Fibroblast of gingiva (primary cell): ENCODE results near the gene C16orf87.
A peak's percentile ranks its signal among the peaks of the same experiment; 100 is the strongest.
"Not testable (repeated sequence)": the region's sequence is repeated elsewhere in the genome, so short reads cannot be mapped to it uniquely, and the experiment has no call there.

Source experiments
- DNase-seq: peaks from one replicate; pipeline ENCODE4 v3.0.0-alpha.2; 2011; ENCODE audit warnings: low read depth

C16orf87 gene, protein sequence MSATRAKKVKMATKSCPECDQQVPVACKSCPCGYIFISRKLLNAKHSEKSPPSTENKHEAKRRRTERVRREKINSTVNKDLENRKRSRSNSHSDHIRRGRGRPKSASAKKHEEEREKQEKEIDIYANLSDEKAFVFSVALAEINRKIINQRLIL

DNA sequence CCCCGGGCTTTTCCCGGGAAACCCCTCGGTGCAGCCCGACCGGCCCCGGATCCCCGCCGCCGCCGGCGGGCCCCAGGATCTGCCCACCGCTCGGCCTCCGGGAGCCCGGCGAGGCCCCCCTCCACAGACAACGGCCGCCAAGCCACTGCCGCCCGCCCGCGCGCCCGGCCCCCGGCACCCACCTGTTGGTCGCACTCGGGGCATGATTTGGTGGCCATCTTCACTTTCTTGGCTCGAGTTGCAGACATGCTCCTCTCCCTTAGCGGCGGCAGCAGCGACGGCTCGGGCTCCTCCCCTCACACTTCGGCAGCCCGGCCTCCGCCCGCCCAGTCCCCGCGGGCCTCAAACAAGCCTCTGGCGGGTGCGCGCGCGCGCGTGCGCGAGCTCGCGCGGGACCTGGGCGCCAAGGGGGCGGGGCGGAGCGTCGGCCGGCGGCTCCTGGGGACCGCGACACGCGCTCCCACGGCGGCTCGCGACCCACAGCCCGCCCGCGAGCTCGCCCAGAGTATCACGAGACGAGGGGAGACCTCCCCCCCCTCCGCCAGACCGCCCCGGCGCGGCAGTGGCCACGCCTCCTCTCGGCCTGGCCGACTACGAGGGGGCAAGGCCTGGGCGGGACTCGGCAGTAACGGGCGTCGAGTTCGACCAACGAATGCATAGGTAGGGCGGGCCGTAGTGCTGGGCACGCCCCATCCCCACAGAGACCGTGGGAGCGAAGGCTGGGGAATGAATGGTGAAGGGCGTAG is at the start of gene C16orf87:
TSS of gene C16orf87 (minus strand) at position 279 of the 746 bp plus-strand sequence. CDS start at position 248, 31 bp downstream.
- DNase-seq: peak; percentile 91

DNA sequence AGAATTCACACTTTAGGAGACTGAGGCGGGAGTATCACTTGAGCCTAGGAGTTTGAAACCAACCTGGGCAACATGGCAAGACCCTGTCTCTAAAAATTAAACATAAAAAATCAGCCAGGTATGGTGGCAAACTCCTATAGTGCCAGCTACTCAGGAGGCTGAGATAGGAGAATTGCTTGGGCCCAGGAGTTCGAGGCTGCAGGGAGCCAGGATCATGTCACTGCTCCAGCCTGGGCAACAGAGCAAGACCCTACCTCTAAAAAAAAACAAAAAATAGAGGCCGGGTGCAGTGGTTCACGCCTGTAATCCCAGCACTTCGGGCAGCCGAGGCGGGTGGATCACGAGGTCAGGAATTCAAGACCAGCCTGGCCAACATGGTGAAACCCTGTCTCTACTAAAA is 44.3 kb upstream of the C16orf87 start:
- no peak for DNase-seq

DNA sequence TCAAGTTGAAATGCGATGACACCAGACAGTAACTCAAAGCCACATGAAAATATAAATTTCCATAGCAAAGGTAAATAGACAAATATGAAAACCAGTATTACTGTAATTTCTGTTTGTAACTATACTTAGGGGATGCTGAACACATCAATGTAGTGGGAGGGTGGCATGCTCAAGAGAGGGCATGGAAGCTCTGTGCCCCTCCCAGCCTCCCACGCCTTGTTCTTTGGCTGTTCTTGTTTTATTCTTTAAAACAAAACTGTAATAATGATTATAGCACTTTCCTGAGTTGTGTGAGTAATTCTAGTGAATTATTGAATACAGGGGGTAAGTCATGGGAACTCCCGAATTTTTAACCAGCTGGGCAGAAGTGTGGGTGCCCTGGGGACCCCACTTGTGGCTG is 42.2 kb upstream of the C16orf87 start:
- DNase-seq: no peak

DNA sequence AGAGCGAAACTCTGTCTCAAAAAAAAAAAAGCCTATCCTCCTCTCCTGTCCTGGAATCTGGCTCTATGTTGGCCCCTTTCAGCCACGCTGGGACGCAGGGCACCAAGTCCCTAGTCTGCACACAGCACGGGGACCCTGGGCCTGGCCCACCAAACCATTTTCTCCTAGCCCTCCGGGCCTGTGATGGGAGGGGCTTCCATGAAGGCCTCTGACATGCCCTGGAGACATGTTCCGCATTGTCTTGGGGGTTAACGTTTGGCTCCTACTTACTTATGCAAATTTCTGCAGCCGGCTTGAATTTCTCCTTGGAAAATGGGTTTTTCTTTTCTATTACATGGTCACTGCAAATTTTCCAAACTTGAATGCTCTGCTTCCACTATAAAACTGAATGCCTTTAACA is 40.6 kb upstream of the C16orf87 start:
- DNase-seq: no peak

DNA sequence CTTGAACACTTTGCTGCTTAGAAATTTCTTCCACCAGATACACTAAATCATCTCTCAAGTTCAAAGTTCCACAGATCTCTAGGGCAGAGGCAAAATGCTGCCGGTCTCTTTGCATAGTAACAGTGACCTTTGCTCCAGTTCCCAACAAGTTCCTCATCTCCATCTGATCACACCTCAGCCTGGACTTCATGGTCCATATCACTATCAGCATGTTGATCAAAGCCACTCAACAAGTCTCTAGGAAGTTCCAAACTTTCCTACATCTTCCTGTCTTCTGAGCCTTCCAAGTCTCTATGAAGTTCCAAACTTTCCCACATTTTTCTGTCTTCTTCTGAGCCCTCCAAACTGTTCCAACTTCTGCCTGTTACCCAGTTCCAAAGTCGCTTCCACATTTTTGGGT is 37.9 kb upstream of the C16orf87 start:
- not testable (repeated sequence) for DNase-seq

DNA sequence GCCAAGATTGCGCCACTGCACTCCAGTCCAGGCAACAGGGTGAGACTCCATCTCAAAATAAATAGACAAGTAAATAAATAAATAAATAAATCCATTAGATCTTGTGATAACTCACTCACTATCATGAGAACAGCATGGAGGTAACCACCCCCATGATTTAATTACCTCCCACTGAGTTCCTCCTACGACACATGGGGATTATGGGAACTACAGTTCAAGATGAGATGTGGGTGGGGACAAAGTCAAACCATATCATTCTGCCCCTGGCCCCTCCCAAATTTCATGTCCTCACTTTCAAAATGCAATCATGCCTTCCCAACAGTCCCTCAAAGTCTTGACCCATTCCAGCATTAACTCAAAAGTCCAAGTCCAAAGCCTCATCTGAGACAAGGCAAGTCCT is 36.5 kb upstream of the C16orf87 start:
- not testable (repeated sequence) for DNase-seq

DNA sequence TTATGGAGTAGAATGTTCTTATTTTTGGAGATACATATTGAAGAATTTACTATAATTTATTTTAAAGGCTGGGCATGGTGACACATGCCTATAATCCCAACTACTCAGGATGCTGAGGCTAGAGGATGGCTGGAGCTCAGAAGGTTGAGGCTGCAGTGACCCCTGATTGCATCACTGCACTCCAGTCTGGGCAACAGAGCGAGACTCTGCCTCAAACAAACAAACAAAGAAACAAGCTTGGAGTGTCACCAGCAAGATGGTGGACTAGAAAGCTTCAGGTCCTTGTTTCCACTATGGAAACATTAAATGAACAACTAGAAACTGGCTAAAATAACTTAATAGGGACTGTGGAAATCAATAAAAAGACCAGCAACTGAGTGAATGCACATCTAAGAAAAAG is 35.3 kb upstream of the C16orf87 start:
- no peak for DNase-seq

DNA sequence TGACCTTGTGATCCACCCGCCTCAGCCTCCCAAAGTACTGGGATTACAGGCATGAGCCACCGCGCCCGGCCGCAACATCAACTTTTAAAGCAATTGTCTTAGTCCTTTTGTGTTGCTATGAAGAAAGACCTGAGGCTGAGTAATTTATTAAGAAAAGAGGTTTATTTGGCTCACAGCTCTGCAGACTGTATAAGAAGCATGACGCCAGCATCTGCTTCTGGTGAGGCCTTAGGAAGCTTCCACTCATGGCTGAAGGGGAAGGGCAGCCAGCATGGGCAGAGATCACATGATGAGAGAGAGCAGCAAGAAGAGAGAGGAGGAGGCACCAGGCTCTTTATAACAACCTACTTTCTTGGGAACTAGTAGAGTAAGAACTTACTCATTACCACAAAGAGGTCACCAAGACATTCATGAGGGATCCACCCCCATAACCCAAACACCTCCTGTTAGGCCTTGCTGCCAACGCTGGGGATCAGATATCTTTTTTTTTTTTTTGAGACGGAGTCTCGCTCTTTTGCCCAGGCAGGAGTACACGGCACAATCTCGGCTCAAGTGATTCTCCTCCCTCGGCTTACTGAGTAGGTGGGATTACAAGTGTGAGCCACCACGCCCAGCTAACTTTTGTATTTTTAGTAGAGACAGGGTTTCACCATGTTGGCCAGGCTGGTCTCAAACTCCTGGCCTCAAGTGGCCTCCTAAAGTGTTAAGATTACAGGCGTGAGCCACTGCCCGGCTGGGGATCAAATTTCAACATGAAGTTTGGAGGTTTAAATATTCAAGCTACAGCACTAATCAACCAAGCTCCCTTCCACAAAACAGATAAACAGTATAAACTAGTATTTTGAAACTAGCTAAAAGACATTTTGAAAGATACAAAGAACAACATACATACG is 31.8 kb upstream of the C16orf87 start:
- no peak for DNase-seq

DNA sequence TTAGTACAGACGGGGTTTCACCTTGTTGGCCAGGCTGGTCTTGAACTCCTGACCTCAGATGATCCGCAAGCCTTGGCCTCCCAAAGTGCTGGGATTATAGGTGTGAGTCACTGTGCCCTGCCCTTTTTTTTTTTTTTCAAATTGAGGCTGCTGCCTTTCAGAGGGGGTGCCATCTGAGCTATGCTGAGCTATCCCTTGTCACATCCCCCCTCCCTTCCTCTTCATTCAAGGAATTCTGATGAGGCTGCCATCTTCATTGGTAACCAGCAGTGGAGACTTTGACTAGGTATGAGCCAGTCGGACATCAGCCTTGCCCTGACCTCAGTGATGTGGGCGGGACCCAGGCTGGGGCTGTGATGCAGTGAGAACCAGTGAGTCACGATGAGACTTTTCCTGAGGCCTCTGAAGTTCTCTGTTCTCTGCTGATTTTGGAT is 28.8 kb upstream of the C16orf87 start:
- peak; percentile 47 for DNase-seq

DNA sequence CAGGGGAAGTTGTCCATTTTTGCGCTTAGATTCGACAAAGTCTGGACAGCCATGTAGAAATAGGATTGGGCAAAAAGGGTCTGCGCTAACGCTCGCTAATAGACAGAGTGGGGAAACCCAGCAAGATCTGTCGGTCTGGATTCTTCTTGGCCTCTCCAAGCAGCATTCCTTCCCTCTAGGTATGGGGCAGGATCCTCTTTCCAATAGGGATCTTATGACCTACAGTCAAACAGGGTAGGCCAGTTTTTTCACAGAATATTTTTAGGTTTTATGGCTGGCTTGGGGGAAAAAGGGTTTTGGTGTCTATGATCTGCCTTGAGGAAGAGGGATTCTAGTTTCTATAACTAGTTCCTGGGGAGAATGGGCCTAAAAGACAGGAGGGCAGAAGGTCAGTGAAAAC is 27.2 kb upstream of the C16orf87 start:
- DNase-seq: no peak

DNA sequence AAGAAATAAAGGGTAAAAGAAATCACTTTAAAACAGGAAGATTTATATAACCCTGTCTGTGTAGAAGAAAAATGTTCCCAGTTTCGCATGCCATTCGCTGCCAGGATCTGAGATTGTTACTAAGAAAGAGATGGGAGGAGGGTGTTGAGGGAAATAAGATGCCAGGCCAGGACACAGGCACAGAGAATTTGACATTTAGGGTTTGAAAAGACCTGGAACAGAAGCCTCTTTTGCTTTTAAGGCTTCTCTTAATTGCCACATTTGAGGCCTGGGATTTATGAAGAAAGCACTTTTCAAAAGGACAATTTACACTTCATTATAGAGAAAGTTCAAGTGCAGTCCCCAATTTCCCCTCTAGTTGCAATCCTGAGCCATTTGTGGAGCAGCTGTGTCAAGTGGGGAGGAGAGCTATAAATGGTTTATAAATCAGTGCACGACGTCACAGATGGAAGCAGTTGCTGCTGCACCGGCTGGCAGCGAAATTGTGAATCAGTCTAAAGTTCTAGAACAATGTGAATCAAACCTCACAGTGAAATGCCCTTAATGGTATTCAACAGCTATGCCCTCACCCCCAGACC is 26.5 kb upstream of the C16orf87 start:
- peak; percentile 19 for DNase-seq

DNA sequence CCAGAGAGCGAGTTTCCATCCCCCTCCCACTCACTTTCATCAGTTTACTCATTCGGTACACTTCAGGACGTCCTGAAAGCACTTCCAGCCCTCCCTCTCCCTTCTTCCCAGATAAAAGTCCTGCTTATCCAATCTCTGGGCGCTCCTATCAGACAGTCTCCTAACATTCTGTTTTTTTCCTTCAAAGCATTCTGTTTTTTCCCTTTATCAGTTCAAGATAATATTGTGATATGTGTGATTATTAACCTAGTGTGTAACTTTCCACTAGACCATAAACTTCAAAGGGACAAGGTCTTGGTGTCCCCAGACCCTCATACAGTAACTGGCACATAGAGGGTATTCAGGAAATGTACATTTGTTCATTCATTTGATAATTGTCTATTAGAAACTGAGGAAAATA is 24.4 kb upstream of the C16orf87 start:
- no peak for DNase-seq

DNA sequence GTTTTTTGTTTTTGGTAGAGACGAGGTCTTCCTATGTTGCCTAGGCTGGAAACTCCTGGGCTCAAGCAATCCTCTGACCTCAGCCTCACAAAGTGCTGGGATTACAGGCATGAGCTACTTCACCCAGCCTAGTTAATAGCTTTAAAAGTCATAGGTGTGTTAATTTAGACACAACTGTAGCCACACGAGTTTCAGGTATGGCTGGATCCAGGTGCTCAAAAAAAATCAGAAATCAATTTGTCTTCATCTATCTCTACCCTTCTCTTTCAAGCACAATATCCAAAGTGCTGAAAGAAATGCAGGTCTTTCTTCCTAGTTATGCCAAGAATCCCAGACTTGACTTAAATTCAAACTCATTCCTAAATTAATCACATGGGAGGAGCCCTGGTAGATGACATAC is 23.9 kb upstream of the C16orf87 start:
- no peak for DNase-seq

DNA sequence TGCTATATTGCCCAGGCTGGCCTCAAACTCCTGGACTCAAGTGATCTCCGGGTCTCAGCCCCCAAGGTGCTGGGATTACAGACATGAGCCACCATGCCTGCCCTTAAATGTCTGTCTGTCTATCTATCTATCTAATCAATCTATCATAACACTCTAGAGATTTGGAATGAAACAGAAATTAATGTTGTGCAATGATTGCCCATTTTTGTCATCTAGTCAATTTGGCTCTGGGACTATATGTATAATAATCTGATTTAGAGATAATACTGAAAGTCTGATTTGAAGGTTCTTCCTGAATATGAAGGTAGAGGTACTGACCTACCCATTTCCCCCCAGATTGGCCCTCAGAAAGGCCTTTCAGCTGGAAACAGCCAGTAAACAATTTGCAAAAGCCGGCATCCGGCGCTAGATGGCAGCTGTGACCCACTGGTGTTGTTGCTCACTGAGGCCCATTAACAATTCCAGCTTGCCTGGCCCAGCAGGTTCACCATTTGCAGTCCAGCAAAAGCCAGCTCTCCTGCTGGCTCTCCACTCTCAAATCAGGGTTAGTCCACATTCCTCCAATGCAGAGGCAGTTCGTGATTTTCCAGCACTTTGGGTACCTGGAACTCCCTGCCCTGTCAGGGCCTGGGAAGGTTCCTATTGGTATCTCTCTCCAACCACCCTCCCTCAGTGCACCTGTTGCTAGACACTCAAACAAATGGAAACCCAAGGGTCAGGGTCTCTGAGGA is 22.9 kb upstream of the C16orf87 start:
- peak; percentile 45 for DNase-seq

DNA sequence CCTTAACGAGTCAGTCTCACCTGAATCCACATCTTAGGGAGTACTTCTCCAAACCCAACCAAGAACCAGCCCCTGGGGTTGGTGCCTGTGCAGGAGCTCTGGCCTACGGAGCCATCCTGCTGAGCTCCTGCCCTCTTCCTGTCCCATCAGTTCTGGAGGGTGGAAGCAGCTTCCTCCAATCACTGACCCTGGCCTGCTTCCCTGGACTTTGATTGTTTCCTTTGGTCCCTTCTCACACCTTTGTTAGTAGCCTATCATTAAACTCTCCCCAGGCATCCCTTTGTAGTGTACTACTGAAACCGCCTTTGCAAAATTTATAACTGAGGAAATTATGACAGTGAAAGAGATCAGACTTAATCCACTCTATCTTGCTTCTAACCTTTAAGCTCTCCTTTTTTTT is 21.1 kb upstream of the C16orf87 start:
- no peak for DNase-seq

DNA sequence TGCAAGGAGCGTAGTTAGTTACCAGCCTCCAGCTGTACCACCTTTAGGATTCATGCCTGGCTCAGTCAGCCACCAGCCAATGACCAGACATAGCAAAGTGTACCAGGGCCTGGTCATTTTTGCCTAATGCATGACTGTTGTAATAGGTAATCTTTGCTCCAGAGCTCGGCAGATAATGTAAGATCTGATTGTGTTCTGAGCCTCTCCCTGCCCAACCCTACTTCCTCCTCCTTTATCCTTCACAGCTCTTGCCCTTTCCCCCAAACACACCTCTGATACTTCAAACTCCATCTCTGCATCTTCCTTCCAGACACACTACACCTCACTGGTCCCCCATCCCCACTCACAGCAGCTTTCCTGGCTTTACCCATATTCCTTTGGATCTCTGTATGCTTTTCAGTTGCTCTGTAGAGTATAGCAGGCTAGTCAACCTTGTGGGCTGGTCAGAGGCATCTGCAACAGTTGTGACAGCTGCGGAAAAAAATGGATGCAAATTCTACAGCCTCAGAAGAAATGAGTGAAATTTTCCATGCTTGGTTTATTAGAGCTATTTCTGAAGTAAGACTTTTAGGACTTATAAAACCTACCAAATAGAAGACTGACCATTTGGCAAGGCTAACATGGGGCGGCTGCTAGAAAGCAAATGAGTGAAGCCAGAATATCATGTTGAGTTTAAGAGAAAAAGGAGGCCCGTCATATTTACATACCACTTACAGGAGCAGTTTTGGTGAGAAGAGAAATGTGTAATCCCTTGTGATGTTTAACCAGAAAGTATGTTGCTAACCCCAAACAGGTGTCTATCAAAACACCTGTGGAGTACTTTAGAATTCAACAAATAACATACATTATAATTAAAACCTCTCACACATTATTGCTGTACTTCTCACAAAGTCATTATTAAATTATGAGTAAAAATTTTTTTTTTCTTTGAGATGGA is 19.9 kb upstream of the C16orf87 start:
- DNase-seq: no peak

DNA sequence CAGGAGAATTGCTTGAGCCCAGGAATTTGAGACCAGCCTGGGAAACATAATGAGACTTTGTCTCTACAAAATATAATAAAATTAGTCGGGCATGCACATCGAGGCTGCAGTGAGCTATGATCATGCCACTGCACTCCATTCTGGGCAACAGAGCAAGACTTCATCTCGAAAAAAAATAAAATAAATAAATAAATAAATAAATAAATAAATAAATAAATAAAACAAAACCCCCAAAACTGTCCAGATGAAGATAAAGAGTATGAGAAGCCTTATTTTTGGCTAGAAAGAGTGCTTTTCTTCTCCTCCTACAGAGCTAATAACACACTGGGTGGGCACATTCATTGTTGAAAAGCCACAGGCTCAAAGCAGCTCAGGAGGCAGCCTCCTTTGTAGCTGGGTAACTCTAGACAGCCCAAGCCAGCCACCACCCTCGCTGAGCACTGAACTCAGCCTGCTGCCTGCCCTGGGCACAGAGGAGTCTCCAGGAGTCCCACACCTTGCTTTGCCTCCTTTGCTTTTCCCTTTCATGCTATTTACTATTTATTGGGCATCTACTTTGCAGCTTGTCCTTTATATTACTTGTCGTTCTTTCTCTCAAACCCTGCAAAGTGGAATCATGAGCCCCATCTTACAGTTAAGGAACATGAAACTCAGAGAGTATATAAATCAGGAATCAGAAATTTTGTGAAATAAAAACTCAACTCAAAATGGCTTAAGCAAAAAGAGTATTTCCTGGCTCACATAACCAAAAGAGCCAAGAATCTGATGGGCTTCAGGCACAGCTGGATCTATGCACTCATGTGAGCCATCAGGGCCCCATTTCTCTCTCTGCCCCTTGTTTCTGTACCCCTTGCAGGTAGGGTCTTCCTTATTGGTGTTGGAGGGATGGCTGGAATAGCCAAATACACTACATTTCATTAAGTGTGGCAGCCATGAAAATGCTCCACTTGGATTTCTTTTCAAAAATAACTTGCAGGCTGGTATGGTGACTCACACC is 18.1 kb upstream of the C16orf87 start:
- no peak for DNase-seq

DNA sequence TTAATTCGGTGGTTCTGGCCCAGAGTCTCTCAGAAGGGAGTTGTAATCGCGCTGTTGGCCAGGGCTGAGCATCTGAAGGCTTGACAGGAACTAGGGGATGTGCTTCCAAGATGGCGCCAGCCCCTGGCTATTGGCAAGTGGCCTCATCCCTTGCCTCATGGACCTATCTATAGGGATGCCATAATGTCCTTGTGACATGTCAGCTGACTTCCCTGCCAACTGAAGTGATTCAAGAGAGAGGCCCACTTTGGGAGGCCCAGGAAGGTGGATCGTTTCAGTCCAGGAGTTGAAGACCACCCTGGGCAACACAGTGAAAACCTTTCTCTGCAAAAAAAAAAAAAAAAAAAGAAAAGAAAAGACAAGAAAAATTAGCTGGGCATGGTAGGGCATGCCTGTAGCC is 15.0 kb upstream of the C16orf87 start:
- no peak for DNase-seq

DNA sequence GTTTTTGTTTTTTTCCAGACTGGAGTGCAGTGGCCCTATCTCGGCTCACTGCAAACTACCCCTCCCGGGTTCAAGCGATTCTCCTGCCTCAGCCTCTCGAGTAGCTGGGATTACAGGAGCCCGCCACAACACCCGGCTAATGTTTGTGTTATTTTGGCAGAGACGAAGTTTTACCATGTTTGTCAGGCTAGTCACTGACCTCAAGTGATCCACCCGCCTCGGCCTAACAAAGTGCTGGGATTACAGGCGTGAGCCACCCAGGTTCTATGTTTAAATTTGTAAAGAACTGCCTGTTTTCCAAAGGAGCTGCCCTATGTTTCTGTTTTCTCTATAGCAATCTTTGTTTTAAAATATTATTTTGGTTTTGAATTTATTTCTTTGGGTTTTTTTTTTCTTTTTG is 13.8 kb upstream of the C16orf87 start:
- DNase-seq: no peak
